Cortex of kidney (tissue), 1 donor: Measurements from ENCODE around the gene USP2.

Source experiments
- DNase-seq: peaks from one replicate; lab custom pipeline; 2025; lab: John Stamatoyannopoulos, UW

USP2 gene

GRCh38 chr11:119363081-119363850 is 18.2 kb downstream of the USP2 start:
- no peak for DNase-seq

GRCh38 chr11:119362741-119363080 is 18.8 kb downstream of the USP2 start:
- no peak for DNase-seq

- DNase-seq = no peak
These were observed 19.4 kb downstream of the USP2 start for GRCh38 chr11:119361941-119362725.

GRCh38 chr11:119361056-119361787 is 20.3 kb downstream of the USP2 start:
- DNase-seq = no peak

- no peak for DNase-seq
These were observed 21.9 kb downstream of the USP2 start for GRCh38 chr11:119359365-119360214.

GRCh38 chr11:119357074-119357473 is 24.4 kb downstream of the USP2 start:
- DNase-seq = no peak

GRCh38 chr11:119356349-119357031 is 25.0 kb downstream of the USP2 start:
- DNase-seq = no peak

- no peak for DNase-seq
These were observed 26.2 kb downstream of the USP2 start for GRCh38 chr11:119355091-119355843.

GRCh38 chr11:119352857-119353260 is 28.6 kb downstream of the USP2 start:
- no peak for DNase-seq

- no peak for DNase-seq
These were observed 30.3 kb downstream of the USP2 start for GRCh38 chr11:119351232-119351631.

- DNase-seq = no peak
These were observed 31.2 kb downstream of the USP2 start for GRCh38 chr11:119350302-119350701.

- no peak for DNase-seq
These were observed 33.4 kb downstream of the USP2 start for GRCh38 chr11:119347940-119348605.

- DNase-seq = no peak
These were observed 34.2 kb downstream of the USP2 start for GRCh38 chr11:119347242-119347641.

GRCh38 chr11:119346605-119347004 is 34.9 kb downstream of the USP2 start, which contains the start of gene MFRP:
Gene MFRP (minus strand): TSS chr11:119346705. CDS start chr11:119346513, 192 bp downstream.
- no peak for DNase-seq

- no peak for DNase-seq
These were observed 35.8 kb downstream of the USP2 start for GRCh38 chr11:119345685-119346084.

GRCh38 chr11:119344291-119345010 is 37.0 kb downstream of the USP2 start:
- no peak for DNase-seq

- DNase-seq = no peak
These were observed 37.8 kb downstream of the USP2 start for GRCh38 chr11:119343726-119344125.

GRCh38 chr11:119342362-119343130 is 38.9 kb downstream of the USP2 start:
- no peak for DNase-seq

- no peak for DNase-seq
These were observed 39.5 kb downstream of the USP2 start for GRCh38 chr11:119342023-119342300.
